Measurements from ENCODE around the gene TPD52L2.

TPD52L2 gene

DNA sequence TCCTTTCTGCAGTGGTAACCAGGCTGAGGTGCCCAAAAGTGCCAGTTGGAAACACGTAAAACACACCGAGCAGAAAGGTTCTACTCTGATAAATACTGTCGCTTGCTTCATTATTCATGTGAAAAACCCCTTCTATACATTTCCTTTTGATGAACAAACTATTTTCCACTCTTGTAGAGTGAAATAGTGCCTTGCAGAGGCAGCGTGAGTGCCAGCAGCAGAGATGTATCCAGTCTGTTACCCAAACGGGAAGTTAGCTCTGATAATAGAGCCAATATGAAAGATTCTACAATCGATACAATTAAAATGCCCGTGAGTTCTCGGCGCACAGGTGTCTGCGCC lies 35.5 kb upstream of the TPD52L2 start:
- TF ChIP-seq, protein P1, sequence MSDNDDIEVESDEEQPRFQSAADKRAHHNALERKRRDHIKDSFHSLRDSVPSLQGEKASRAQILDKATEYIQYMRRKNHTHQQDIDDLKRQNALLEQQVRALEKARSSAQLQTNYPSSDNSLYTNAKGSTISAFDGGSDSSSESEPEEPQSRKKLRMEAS (IDR thresholded peaks at IDR 0.05; ENCODE audit: low read depth, low read length) = no peak
- TF ChIP-seq MYC (IDR thresholded peaks at IDR 0.05; ENCODE audit: low read depth, low read length) = no peak
- H3K4me3 ChIP-seq (ENCODE audit: low read depth, low read length) = peak overlapping the region; percentile 38
- DNase-seq (ENCODE audit: low read depth) = peak; percentile 39

DNA sequence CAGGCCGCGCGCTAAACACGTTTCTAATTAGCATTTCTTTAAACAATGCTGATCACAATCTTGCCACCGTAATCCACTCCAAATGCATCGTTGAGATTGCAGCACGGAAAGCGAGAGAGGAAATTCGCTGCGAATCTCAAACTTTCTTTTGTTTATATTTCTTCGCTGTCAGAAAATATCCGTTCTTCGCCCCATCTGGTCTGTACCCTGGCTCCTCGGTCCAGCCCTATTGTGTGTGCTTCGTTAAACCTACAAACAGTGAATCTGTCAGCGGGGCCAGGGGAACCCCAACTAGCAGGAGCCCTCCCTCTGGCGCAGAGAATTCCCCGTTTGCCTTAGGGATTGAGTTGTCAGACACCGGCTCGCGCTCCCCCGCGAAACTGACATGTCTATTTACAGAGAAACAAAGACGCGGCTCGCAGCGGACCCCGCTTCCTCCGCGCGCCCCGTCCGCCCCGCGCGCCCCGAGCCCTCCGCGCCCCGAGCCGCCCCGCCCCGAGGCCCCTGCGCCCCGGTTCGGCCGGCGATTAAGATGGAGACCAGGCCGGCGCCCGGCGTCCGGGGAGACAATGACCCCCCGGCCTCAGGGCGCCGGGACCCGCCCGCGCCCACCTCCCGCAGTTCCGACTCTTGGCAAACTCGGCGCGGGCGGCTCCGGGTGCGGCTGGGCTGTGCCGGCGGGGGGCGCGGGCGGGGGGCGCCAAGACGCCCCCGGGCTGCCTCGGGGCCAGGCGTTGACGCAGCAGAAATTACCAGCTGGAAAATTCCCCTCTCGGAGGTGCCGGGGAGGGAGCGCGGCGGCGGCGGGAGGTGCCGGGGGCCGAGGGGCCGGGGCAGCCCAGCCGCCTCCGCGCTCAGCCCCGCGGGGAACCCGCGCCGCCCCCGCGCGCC lies 34.9 kb upstream of the TPD52L2 start:
- TF ChIP-seq, protein P1 (IDR thresholded peaks at IDR 0.05; ENCODE audit: low read depth, low read length) = no peak
- TF ChIP-seq, protein P2, sequence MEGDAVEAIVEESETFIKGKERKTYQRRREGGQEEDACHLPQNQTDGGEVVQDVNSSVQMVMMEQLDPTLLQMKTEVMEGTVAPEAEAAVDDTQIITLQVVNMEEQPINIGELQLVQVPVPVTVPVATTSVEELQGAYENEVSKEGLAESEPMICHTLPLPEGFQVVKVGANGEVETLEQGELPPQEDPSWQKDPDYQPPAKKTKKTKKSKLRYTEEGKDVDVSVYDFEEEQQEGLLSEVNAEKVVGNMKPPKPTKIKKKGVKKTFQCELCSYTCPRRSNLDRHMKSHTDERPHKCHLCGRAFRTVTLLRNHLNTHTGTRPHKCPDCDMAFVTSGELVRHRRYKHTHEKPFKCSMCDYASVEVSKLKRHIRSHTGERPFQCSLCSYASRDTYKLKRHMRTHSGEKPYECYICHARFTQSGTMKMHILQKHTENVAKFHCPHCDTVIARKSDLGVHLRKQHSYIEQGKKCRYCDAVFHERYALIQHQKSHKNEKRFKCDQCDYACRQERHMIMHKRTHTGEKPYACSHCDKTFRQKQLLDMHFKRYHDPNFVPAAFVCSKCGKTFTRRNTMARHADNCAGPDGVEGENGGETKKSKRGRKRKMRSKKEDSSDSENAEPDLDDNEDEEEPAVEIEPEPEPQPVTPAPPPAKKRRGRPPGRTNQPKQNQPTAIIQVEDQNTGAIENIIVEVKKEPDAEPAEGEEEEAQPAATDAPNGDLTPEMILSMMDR (IDR thresholded peaks at IDR 0.05; ENCODE audit: low read depth, low read length) = no peak
- TF ChIP-seq MYC (IDR thresholded peaks at IDR 0.05; ENCODE audit: low read depth, low read length) = no peak
- no peak for TF ChIP-seq POLR2A (IDR thresholded peaks at IDR 0.05; ENCODE audit: extremely low read depth, insufficient read length)
- peak; percentile 34 for DNase-seq (ENCODE audit: low read depth)
- H3K4me3 ChIP-seq (ENCODE audit: low read depth, low read length) = peak overlapping the region; percentile 38

DNA sequence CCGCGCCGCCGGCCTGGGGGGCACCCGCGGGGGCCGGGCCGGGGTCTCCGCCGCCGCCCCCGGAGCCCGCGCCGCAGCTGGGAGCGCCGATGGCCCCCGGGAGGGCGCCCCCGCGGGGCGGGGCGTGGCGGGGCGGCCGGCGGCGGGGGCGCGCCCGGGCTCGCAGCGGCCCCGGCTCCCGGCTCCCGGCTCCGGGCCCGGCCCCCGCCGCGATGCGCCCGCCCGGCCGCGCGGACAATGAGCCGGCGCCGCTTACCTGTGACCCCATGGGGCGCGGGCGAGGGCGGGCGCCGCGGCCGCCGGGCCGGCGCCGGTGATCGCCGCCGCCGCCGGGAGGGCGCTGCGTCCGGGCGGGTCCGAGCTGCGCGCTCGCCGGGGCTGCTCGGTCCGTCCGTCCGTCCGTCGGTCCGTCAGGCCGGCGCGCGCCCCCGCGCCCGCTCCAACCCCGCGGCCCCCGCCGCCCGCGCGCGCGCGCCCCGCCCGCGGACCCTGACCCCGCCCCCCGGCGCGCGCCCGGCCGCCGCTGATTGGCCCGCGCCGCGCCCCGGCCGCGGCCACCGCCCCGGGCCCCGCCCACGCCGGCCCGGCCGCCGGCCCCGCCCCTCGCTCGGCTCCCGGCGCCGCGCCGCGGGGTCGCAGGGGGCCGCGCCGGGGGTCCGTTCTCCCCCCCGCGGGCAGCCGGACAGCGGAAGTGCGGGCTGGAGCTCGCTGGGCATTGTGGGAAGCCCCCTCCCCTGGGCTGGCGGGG lies 34.1 kb upstream of the TPD52L2 start, which contains the start of gene ZBTB46:
Gene ZBTB46 (minus strand): TSS at position 424 of the 748 bp plus-strand sequence. CDS start 40,507 bp downstream, outside the sequence.
- DNase-seq (ENCODE audit: low read depth) = peak; percentile 70
- TF ChIP-seq, protein P1 (IDR thresholded peaks at IDR 0.05; ENCODE audit: low read depth, low read length) = no peak
- TF ChIP-seq, protein P2 (IDR thresholded peaks at IDR 0.05; ENCODE audit: low read depth, low read length) = no peak
- no peak for TF ChIP-seq POLR2A (IDR thresholded peaks at IDR 0.05; ENCODE audit: extremely low read depth, insufficient read length)
- no peak for TF ChIP-seq MYC (IDR thresholded peaks at IDR 0.05; ENCODE audit: low read depth, low read length)
- H3K4me3 ChIP-seq (ENCODE audit: low read depth, low read length) = peak within 1 kb of the TSS; percentile 38

DNA sequence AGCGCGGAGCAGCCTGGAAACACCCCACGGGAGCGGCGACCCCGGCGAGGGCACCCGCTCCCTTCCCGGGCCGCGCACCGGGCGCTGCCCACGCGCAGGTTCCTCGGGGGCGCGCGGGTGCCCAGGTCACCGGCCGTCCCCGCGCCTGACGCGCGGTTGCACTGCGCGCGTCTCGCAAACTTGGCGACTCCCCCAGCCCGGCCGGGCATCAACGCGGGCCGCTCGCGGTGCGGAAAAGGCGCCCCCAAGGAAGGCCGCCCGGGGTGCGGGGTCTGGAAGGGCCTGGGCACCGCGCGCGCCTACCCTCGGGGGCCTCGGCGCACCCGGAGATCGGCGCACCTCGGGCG lies 33.5 kb upstream of the TPD52L2 start:
- H3K4me3 ChIP-seq (ENCODE audit: low read depth, low read length) = no peak overlapping the region
- DNase-seq (ENCODE audit: low read depth) = peak; percentile 44

DNA sequence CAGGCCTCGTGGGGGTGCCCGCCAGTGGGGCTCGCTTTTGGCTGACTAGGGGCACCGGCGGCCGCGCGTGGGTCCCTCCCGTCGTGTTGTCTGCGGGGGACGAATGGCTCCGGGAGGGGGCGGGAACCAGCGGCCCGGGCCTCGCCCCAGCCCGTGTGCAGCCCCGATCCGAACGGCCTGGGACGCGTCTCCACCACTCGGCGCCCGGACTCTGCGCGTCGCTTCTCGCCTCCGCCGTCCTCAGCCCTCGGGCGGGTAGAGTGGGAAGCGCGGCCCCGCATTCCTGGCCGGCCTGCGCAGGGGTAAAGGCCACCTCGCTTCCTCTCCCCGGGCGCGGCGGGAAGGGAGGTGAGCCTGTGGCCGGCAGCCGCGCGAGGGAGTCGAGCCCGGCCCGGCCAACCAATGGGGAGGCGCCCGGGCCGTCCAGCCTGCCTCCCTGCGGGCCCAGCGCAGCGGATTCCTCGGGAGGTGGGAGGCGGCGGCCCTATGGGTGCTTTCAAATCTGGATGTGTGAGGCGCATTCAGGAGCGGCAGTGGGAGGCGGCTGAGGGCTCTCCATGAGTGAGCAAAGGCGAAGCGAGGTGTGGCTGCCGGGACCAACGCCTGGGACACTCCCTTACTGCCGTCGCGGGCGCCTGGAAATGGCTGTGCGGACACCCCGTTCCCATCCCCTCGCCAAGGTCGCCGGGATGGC lies 32.9 kb upstream of the TPD52L2 start:
- TF ChIP-seq MYC (IDR thresholded peaks at IDR 0.05; ENCODE audit: low read depth, low read length) (no peak), POLR2A (IDR thresholded peaks at IDR 0.05; ENCODE audit: extremely low read depth, insufficient read length) (no peak)
- TF ChIP-seq, protein P1 (IDR thresholded peaks at IDR 0.05; ENCODE audit: low read depth, low read length) = no peak
- TF ChIP-seq, protein P2 (IDR thresholded peaks at IDR 0.05; ENCODE audit: low read depth, low read length) = no peak
- no peak overlapping the region for H3K4me3 ChIP-seq (ENCODE audit: low read depth, low read length)
- peak; percentile 66 for DNase-seq (ENCODE audit: low read depth)

More for the DNA sequence above, 33.5 kb upstream of the TPD52L2 start:
- TF ChIP-seq MYC (IDR thresholded peaks at IDR 0.05; ENCODE audit: low read depth, low read length) (no peak), POLR2A (IDR thresholded peaks at IDR 0.05; ENCODE audit: extremely low read depth, insufficient read length) (no peak)
- TF ChIP-seq, protein P1 (IDR thresholded peaks at IDR 0.05; ENCODE audit: low read depth, low read length) = no peak
- TF ChIP-seq, protein P2 (IDR thresholded peaks at IDR 0.05; ENCODE audit: low read depth, low read length) = no peak
